WTC11 (cell line): ENCODE data around the gene RNF181. TPM values are rescaled to one million over a fixed set of nuclear protein-coding genes. Genes with fewer than 3 reads are reported as not detected.

Experiments used
- ATAC-seq: fragments of 200-7000 bp; cut with Tn5 transposase; 2 replicates; pipeline ENCODE4 v1.10.0; 2021; ENCODE audit warnings: mild to moderate bottlenecking, moderate library complexity
- CTCF ChIA-PET: fragments of 300-600 bp; sonication (Branson Sonifier 250); formaldehyde crosslinking; loops from one replicate; lab custom pipeline; 2021; ENCODE audit warnings: antibody characterized with exemption; lab: Charles Lee
- POLR2A ChIA-PET: fragments of 350-600 bp; sonication (Branson Sonifier 250); formaldehyde crosslinking; loops from one replicate; lab custom pipeline; 2021; ENCODE audit warnings: antibody characterized with exemption; lab: Charles Lee
- DNase-seq: peaks from one replicate; pipeline ENCODE4 v3.0.0; 2021; ENCODE audit warnings: low spot score
- H3K27ac Mint-ChIP-seq: 2 replicates; pipeline ENCODE4 v1.8.0; 2021; ENCODE audit warnings: mixed read lengths
- H3K27me3 Mint-ChIP-seq: 2 replicates; pipeline ENCODE4 v1.8.0; 2021; ENCODE audit warnings: low read depth, mild to moderate bottlenecking, moderate library complexity, mixed read lengths
- H3K36me3 Mint-ChIP-seq: 2 replicates; pipeline ENCODE4 v1.8.0; 2021; ENCODE audit warnings: mixed read lengths
- H3K4me1 Mint-ChIP-seq: 2 replicates; pipeline ENCODE4 v1.8.0; 2022; ENCODE audit warnings: mixed read lengths
- H3K4me3 Mint-ChIP-seq: 2 replicates; pipeline ENCODE4 v1.8.0; 2021; ENCODE audit warnings: mild to moderate bottlenecking, moderate library complexity, mixed read lengths
- H3K9me3 Mint-ChIP-seq: 2 replicates; pipeline ENCODE4 v1.8.0; 2021; ENCODE audit warnings: mixed read lengths
- ESRRA ChIP-seq: sonication (generic); formaldehyde crosslinking; IDR thresholded peaks from 2 replicates; pipeline ENCODE4 v1.8.1; 2022; ENCODE audit warnings: mild to moderate bottlenecking, missing genetic modification reagents, borderline replicate concordance
- ETV6 ChIP-seq: sonication (generic); formaldehyde crosslinking; IDR thresholded peaks from 2 replicates; pipeline ENCODE4 v1.8.1; 2022; ENCODE audit warnings: mild to moderate bottlenecking, missing genetic modification reagents
- FOXK1 ChIP-seq: sonication (generic); formaldehyde crosslinking; IDR thresholded peaks from 2 replicates; pipeline ENCODE4 v1.8.0; 2022; ENCODE audit warnings: mild to moderate bottlenecking, moderate library complexity, missing genetic modification reagents
- GABPB1 ChIP-seq: sonication (generic); formaldehyde crosslinking; IDR thresholded peaks from 2 replicates; pipeline ENCODE4 v1.8.1; 2023; ENCODE audit warnings: mild to moderate bottlenecking, missing genetic modification reagents
- HMGA2 ChIP-seq: fragments of 250-450 bp; sonication (Bioruptor Pico); IDR thresholded peaks from 2 replicates; pipeline ENCODE4 v1.4.0; 2021; ENCODE audit warnings: mild to moderate bottlenecking, moderate library complexity
- NFATC4 ChIP-seq: fragments of 250-450 bp; sonication (Bioruptor Pico); IDR thresholded peaks from 2 replicates; pipeline ENCODE4 v1.9.0; 2021; ENCODE audit warnings: mild to moderate bottlenecking
- SMAD3 ChIP-seq: sonication (generic); formaldehyde crosslinking; IDR thresholded peaks from 2 replicates; pipeline ENCODE4 v1.8.0; 2022; ENCODE audit warnings: missing genetic modification reagents, mild to moderate bottlenecking, borderline replicate concordance
- TCF7 ChIP-seq: sonication (generic); formaldehyde crosslinking; IDR thresholded peaks from 2 replicates; pipeline ENCODE4 v1.8.0; 2022; ENCODE audit warnings: mild to moderate bottlenecking, low read depth, missing genetic modification reagents, moderate library complexity
- TEAD1 ChIP-seq: sonication (generic); formaldehyde crosslinking; IDR thresholded peaks from 2 replicates; pipeline ENCODE4 v1.8.0; 2022; ENCODE audit warnings: mild to moderate bottlenecking, missing genetic modification reagents
- ZNF219 ChIP-seq: sonication (generic); formaldehyde crosslinking; IDR thresholded peaks from 2 replicates; pipeline ENCODE4 v1.8.0; 2023; ENCODE audit warnings: missing genetic modification reagents, mild to moderate bottlenecking, borderline replicate concordance
- ZNF232 ChIP-seq: sonication (generic); formaldehyde crosslinking; IDR thresholded peaks from 2 replicates; pipeline ENCODE4 v1.8.0; 2022; ENCODE audit warnings: mild to moderate bottlenecking, missing genetic modification reagents
- ZNF263 ChIP-seq: sonication (generic); formaldehyde crosslinking; IDR thresholded peaks from 2 replicates; pipeline ENCODE4 v1.8.1; 2022; ENCODE audit warnings: low read depth, mild to moderate bottlenecking, moderate library complexity, missing genetic modification reagents
- total RNA-seq: library from RNA; stranded (reverse); gene quantifications from 3 replicates; pipeline ENCODE4 v1.2.3, GENCODE V29; 2021
- TF ChIP-seq, protein P1 (sequence below): fragments of 250-450 bp; sonication (Bioruptor Pico); IDR thresholded peaks from 2 replicates; pipeline ENCODE4 v1.9.0; 2021; ENCODE audit warnings: moderate library complexity, mild to moderate bottlenecking, inconsistent platforms, borderline replicate concordance
- TF ChIP-seq, protein P2 (sequence below): fragments of 250-450 bp; sonication (Bioruptor Pico); IDR thresholded peaks from 2 replicates; pipeline ENCODE4 v1.9.0; 2021; ENCODE audit warnings: mild to moderate bottlenecking
- TF ChIP-seq, protein P3 (sequence below): sonication (generic); formaldehyde crosslinking; IDR thresholded peaks from 2 replicates; pipeline ENCODE4 v1.8.1; 2023; ENCODE audit warnings: mild to moderate bottlenecking, missing genetic modification reagents, moderate library complexity
- TF ChIP-seq, protein P4 (sequence below): sonication (generic); formaldehyde crosslinking; IDR thresholded peaks from 2 replicates; pipeline ENCODE4 v1.8.0; 2022; ENCODE audit warnings: mild to moderate bottlenecking, missing genetic modification reagents
- TF ChIP-seq, protein P5 (sequence below): fragments of 250-450 bp; sonication (Bioruptor Pico); IDR thresholded peaks from 2 replicates; pipeline ENCODE4 v1.9.0; 2021; ENCODE audit warnings: mild to moderate bottlenecking, borderline replicate concordance
- TF ChIP-seq, protein P6 (sequence below): sonication (generic); formaldehyde crosslinking; IDR thresholded peaks from 2 replicates; pipeline ENCODE4 v1.8.0; 2022; ENCODE audit warnings: mild to moderate bottlenecking, missing genetic modification reagents
- TF ChIP-seq, protein P7 (sequence below): sonication (generic); formaldehyde crosslinking; IDR thresholded peaks from 2 replicates; pipeline ENCODE4 v1.8.1; 2022; ENCODE audit warnings: mild to moderate bottlenecking, moderate library complexity, missing genetic modification reagents
- TF ChIP-seq, protein P8 (sequence below): sonication (generic); formaldehyde crosslinking; IDR thresholded peaks from 2 replicates; pipeline ENCODE4 v1.8.0; 2023; ENCODE audit warnings: missing genetic modification reagents, mild to moderate bottlenecking, borderline replicate concordance

RNF181 gene
- total RNA-seq, 1 experiment from 2014 or later: 95.4 TPM

DNA sequence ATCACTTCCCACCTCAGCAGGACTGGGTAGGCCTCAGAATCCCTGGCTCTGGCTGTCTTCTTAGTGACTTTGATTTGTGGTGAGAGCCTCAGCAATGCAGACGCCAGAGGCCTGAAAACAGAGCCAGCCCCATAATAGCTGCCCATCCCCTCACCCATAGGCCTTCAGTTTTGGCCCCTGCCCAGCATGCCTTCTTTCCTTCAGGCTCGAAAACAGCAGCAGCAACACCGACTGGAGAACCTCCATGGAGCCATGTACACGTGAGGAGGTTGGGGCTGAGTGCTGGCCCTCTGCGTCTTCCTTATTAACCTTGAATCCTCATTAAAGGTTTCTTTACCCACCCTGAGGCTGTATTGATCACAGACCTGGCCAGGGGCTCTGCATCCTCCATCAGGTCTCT is 1.7 kb downstream of the RNF181 start:
- H3K27ac Mint-ChIP-seq: no peak overlapping the region
- no peaks in the 10 kb centered on the region for H3K9me3 Mint-ChIP-seq
- H3K4me1 Mint-ChIP-seq: peaks cover 17% of the 10 kb centered on the region
- DNase-seq (no peak), ATAC-seq (no peak)
- CTCF ChIA-PET: no interaction called here
- peaks cover 16% of the 10 kb centered on the region for H3K36me3 Mint-ChIP-seq
- POLR2A ChIA-PET: no interaction called here
- peak overlapping the region; percentile 98 for H3K4me3 Mint-ChIP-seq
- no peaks in the 10 kb centered on the region; the same call in 1 of the 2 replicates for H3K27me3 Mint-ChIP-seq
- no peak for TF ChIP-seq ZNF219 (CRISPR knock-in tag)
- TF ChIP-seq NFATC4 (CRISPR knock-in tag): no peak
- TF ChIP-seq GABPB1 (CRISPR knock-in tag): no peak
- TF ChIP-seq, protein P1, sequence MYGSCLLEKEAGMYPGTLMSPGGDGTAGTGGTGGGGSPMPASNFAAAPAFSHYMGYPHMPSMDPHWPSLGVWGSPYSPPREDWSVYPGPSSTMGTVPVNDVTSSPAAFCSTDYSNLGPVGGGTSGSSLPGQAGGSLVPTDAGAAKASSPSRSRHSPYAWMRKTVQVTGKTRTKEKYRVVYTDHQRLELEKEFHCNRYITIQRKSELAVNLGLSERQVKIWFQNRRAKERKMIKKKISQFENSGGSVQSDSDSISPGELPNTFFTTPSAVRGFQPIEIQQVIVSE (CRISPR knock-in tag): no peak
- no peak for TF ChIP-seq SMAD3 (CRISPR knock-in tag)
- TF ChIP-seq FOXK1 (CRISPR knock-in tag): no peak
- TF ChIP-seq, protein P2, sequence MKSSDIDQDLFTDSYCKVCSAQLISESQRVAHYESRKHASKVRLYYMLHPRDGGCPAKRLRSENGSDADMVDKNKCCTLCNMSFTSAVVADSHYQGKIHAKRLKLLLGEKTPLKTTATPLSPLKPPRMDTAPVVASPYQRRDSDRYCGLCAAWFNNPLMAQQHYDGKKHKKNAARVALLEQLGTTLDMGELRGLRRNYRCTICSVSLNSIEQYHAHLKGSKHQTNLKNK (CRISPR knock-in tag): no peak
- TF ChIP-seq ESRRA: no peak
- TF ChIP-seq, protein P3, sequence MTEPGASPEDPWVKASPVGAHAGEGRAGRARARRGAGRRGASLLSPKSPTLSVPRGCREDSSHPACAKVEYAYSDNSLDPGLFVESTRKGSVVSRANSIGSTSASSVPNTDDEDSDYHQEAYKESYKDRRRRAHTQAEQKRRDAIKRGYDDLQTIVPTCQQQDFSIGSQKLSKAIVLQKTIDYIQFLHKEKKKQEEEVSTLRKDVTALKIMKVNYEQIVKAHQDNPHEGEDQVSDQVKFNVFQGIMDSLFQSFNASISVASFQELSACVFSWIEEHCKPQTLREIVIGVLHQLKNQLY (CRISPR knock-in tag): no peak
- no peak for TF ChIP-seq TCF7 (CRISPR knock-in tag)
- TF ChIP-seq, all 79 proteins: peak for 0

DNA sequence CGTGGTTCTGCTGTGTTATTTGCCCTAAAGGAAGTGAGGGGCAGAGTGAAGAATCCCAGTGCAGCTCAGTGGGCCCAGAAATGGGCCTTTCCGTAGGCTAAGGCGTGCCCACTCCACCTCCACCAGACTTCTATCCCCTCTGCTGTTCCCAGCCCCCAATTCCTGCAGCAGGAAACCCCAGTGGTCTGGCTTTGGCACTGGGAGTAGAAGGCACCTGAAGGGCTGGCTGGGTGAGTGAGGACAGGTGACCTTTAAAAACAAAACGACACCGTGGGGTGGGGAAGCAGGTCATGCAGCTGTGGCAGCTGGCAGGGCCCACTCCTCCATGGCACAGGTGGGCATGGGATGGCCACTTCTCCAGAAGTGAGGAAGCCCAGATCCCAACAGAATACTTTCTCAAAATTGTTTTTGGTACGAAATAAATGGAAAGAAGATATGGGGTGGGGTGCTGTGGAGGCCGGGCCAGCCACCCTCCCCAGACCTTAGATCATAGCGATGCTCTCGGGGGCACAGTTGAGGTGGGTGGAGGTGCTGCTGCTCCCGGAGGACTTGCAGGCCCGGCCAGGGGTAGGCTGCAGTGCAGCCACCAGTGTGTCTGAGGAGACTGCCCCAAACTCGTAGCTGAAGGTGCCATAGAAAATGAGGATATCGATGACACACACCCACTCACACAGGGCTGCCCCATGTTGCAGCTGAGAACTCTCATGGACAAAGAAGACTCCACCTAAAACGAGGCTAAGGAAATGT is 3.2 kb downstream of the RNF181 start:
- CTCF ChIA-PET: no interaction called here
- TF ChIP-seq, protein P4, sequence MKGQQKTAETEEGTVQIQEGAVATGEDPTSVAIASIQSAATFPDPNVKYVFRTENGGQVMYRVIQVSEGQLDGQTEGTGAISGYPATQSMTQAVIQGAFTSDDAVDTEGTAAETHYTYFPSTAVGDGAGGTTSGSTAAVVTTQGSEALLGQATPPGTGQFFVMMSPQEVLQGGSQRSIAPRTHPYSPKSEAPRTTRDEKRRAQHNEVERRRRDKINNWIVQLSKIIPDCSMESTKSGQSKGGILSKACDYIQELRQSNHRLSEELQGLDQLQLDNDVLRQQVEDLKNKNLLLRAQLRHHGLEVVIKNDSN: no peak
- TF ChIP-seq, protein P5, sequence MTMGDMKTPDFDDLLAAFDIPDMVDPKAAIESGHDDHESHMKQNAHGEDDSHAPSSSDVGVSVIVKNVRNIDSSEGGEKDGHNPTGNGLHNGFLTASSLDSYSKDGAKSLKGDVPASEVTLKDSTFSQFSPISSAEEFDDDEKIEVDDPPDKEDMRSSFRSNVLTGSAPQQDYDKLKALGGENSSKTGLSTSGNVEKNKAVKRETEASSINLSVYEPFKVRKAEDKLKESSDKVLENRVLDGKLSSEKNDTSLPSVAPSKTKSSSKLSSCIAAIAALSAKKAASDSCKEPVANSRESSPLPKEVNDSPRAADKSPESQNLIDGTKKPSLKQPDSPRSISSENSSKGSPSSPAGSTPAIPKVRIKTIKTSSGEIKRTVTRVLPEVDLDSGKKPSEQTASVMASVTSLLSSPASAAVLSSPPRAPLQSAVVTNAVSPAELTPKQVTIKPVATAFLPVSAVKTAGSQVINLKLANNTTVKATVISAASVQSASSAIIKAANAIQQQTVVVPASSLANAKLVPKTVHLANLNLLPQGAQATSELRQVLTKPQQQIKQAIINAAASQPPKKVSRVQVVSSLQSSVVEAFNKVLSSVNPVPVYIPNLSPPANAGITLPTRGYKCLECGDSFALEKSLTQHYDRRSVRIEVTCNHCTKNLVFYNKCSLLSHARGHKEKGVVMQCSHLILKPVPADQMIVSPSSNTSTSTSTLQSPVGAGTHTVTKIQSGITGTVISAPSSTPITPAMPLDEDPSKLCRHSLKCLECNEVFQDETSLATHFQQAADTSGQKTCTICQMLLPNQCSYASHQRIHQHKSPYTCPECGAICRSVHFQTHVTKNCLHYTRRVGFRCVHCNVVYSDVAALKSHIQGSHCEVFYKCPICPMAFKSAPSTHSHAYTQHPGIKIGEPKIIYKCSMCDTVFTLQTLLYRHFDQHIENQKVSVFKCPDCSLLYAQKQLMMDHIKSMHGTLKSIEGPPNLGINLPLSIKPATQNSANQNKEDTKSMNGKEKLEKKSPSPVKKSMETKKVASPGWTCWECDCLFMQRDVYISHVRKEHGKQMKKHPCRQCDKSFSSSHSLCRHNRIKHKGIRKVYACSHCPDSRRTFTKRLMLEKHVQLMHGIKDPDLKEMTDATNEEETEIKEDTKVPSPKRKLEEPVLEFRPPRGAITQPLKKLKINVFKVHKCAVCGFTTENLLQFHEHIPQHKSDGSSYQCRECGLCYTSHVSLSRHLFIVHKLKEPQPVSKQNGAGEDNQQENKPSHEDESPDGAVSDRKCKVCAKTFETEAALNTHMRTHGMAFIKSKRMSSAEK (CRISPR knock-in tag): no peak
- TF ChIP-seq ZNF263 (no peak), HMGA2 (no peak), ZNF232 (no peak), ETV6 (CRISPR knock-in tag) (no peak), TEAD1 (CRISPR knock-in tag) (no peak)
- TF ChIP-seq, protein P6, sequence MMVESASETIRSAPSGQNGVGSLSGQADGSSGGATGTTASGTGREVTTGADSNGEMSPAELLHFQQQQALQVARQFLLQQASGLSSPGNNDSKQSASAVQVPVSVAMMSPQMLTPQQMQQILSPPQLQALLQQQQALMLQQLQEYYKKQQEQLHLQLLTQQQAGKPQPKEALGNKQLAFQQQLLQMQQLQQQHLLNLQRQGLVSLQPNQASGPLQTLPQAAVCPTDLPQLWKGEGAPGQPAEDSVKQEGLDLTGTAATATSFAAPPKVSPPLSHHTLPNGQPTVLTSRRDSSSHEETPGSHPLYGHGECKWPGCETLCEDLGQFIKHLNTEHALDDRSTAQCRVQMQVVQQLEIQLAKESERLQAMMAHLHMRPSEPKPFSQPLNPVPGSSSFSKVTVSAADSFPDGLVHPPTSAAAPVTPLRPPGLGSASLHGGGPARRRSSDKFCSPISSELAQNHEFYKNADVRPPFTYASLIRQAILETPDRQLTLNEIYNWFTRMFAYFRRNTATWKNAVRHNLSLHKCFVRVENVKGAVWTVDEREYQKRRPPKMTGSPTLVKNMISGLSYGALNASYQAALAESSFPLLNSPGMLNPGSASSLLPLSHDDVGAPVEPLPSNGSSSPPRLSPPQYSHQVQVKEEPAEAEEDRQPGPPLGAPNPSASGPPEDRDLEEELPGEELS (CRISPR knock-in tag): no peak
- TF ChIP-seq, protein P7, sequence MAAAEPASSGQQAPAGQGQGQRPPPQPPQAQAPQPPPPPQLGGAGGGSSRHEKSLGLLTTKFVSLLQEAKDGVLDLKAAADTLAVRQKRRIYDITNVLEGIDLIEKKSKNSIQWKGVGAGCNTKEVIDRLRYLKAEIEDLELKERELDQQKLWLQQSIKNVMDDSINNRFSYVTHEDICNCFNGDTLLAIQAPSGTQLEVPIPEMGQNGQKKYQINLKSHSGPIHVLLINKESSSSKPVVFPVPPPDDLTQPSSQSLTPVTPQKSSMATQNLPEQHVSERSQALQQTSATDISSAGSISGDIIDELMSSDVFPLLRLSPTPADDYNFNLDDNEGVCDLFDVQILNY (CRISPR knock-in tag): no peak
- TF ChIP-seq, protein P8, sequence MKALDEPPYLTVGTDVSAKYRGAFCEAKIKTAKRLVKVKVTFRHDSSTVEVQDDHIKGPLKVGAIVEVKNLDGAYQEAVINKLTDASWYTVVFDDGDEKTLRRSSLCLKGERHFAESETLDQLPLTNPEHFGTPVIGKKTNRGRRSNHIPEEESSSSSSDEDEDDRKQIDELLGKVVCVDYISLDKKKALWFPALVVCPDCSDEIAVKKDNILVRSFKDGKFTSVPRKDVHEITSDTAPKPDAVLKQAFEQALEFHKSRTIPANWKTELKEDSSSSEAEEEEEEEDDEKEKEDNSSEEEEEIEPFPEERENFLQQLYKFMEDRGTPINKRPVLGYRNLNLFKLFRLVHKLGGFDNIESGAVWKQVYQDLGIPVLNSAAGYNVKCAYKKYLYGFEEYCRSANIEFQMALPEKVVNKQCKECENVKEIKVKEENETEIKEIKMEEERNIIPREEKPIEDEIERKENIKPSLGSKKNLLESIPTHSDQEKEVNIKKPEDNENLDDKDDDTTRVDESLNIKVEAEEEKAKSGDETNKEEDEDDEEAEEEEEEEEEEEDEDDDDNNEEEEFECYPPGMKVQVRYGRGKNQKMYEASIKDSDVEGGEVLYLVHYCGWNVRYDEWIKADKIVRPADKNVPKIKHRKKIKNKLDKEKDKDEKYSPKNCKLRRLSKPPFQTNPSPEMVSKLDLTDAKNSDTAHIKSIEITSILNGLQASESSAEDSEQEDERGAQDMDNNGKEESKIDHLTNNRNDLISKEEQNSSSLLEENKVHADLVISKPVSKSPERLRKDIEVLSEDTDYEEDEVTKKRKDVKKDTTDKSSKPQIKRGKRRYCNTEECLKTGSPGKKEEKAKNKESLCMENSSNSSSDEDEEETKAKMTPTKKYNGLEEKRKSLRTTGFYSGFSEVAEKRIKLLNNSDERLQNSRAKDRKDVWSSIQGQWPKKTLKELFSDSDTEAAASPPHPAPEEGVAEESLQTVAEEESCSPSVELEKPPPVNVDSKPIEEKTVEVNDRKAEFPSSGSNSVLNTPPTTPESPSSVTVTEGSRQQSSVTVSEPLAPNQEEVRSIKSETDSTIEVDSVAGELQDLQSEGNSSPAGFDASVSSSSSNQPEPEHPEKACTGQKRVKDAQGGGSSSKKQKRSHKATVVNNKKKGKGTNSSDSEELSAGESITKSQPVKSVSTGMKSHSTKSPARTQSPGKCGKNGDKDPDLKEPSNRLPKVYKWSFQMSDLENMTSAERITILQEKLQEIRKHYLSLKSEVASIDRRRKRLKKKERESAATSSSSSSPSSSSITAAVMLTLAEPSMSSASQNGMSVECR (CRISPR knock-in tag): no peak

More for the DNA sequence above, 3.2 kb downstream of the RNF181 start:
- Mint-ChIP-seq H3K4me3 (no peak overlapping the region), H3K9me3 (no peaks in the 10 kb centered on the region), H3K36me3 (peaks cover 16% of the 10 kb centered on the region), H3K4me1 (peaks cover 20% of the 10 kb centered on the region), H3K27ac (no peak overlapping the region), H3K27me3 (no peaks in the 10 kb centered on the region)
- ATAC-seq: no peak
- POLR2A ChIA-PET: no interaction called here
- DNase-seq: no peak
